K562 (cell line): ENCODE data around the gene RNF212B. TPM values are rescaled to one million over a fixed set of nuclear protein-coding genes. Genes with fewer than 3 reads are reported as not detected.

Source experiments
- CHAMP1 ChIP-seq: fragments of 450-650 bp; IDR thresholded peaks from 2 replicates; pipeline ENCODE4 v1.6.1; 2016; ENCODE audit warnings: mild to moderate bottlenecking
- DLX4 ChIP-seq: fragments of 250-450 bp; sonication (Bioruptor Pico); IDR thresholded peaks from 2 replicates; pipeline ENCODE4 v1.6.1; 2021; ENCODE audit warnings: mild to moderate bottlenecking
- HNRNPL ChIP-seq: fragments of 200-400 bp; formaldehyde crosslinking; IDR thresholded peaks from 2 replicates; pipeline ENCODE4 v1.6.1; 2017; ENCODE audit warnings: low read depth, mild to moderate bottlenecking, low read length
- NCOR1 ChIP-seq: fragments of 450-650 bp; IDR thresholded peaks from 2 replicates; pipeline ENCODE4 v1.6.1; 2016; ENCODE audit warnings: mild to moderate bottlenecking, moderate library complexity
- NRF1 ChIP-seq, 2 experiments: fragments of 450-650 bp; IDR thresholded peaks in 1 of 2; conservative IDR thresholded peaks in 1 of 2; 2 replicates each; pipeline ENCODE4 v1.6.1; 2014; ENCODE audit warnings: mild to moderate bottlenecking in 2 of 2
- PCBP2 ChIP-seq: fragments of 200-400 bp; formaldehyde crosslinking; IDR thresholded peaks from 2 replicates; pipeline ENCODE4 v1.6.1; 2018; ENCODE audit warnings: low read length, low read depth, mild to moderate bottlenecking, moderate library complexity; ENCODE audit not compliant: poor library complexity, severe bottlenecking
- ZNF146 ChIP-seq: IDR thresholded peaks from one replicate; pipeline ENCODE4 v1.6.1; 2018; ENCODE audit warnings: missing compliant biosample characterization; ENCODE audit not compliant: unreplicated experiment
- ZNF175 ChIP-seq: fragments of 200-800 bp; sonication (Bioruptor generic); IDR thresholded peaks from 2 replicates; pipeline ENCODE4 v1.6.1; 2016; ENCODE audit warnings: low read depth, mild to moderate bottlenecking, missing genetic modification characterization, missing compliant biosample characterization
- ZNF280A ChIP-seq: fragments of 450-650 bp; IDR thresholded peaks from 2 replicates; pipeline ENCODE4 v1.6.1; 2018; ENCODE audit warnings: mild to moderate bottlenecking, low read depth; ENCODE audit not compliant: partially characterized antibody
- ZNF518B ChIP-seq: fragments of 250-450 bp; sonication (Bioruptor Pico); IDR thresholded peaks from 2 replicates; pipeline ENCODE4 v1.5.0; 2021; ENCODE audit warnings: mild to moderate bottlenecking, moderate library complexity
- ZNF655 ChIP-seq: fragments of 250-450 bp; sonication (Bioruptor Pico); IDR thresholded peaks from 2 replicates; pipeline ENCODE4 v1.5.0; 2021
- ZNF79 ChIP-seq: fragments of 250-450 bp; sonication (Bioruptor Pico); IDR thresholded peaks from 2 replicates; pipeline ENCODE4 v1.4.0; 2020; ENCODE audit warnings: low read depth, mild to moderate bottlenecking, moderate library complexity
- polyA plus RNA-seq, 8 experiments: library from polyadenylated mRNA; depleted of rRNA in 4 of 8; stranded (reverse) in 5 of 8; unstranded in 3 of 8; fragments of >200 nt; fragmentation: Nextera tagmentation in 2 of 8; fragmentation: Illumina TruSeq in 1 of 8; extraction: Ambion mirVana in 2 of 8; extraction: Trizol in 1 of 8; gene quantifications; 2 replicates each; pipeline versions ENCODE4 v1.2.1 to v1.2.3, GENCODE V29; 2011 to 2014; ENCODE audit warnings: inconsistent platforms in 1 of 8, missing spikeins in 1 of 8
- total RNA-seq, 7 experiments: library from RNA; depleted of rRNA in 6 of 7; stranded (reverse); fragments of >200 nt in 6 of 7; fragmentation: Illumina TruSeq in 2 of 7; extraction: Trizol in 2 of 7; gene quantifications; 2 replicates each; pipeline versions ENCODE4 v1.2.1 to v1.2.3, GENCODE V29; 2011 to 2021; ENCODE audit warnings: low replicate concordance in 1 of 7

RNF212B gene
- total and polyA plus RNA-seq, 9 of the 15 experiments (the other 6 are each of a cell fraction or from before 2014, with no cell fraction given): 0.15 to 0.43 (median 0.27) TPM; not detected in 3

- TF ChIP-seq ZNF518B (CRISPR knock-in tag) (no peak), ZNF655 (CRISPR knock-in tag) (no peak), ZNF146 (CRISPR knock-in tag) (no peak), NRF1 (conservative IDR thresholded peaks at IDR 0.05 in 1 of 2, IDR thresholded peaks at IDR 0.05 in 1 of 2) (0 out of 4 replicates have a peak, but pooled peaks of 1 of the 2 experiments have one; percentile 12), HNRNPL (no peak), ZNF175 (CRISPR knock-in tag) (no peak), CHAMP1 (no peak; the same call in 1 of the 2 replicates), ZNF79 (CRISPR knock-in tag) (no peak), DLX4 (CRISPR knock-in tag) (no peak), PCBP2 (no peak), ZNF280A (no peak), NCOR1 (0 out of 2 replicates have a peak, but pooled peaks have one; percentile 16)
Observed at GRCh38 chr14:23294734-23295561, 57.2 kb downstream of the RNF212B start (continued).
